ENCODE data around the gene BET1.

Gene BET1

GRCh38 chr7:93997868-93998267, 6.3 kb downstream of the BET1 start:
- ATAC-seq, result no peak
- TF ChIP-seq SNAI2 (CRISPR knock-in tag; IDR thresholded peaks at IDR 0.05), result no peak
- TF ChIP-seq PPARA (CRISPR knock-in tag; IDR thresholded peaks at IDR 0.05; ENCODE audit: borderline replicate concordance), result no peak
- TF ChIP-seq, protein P1, sequence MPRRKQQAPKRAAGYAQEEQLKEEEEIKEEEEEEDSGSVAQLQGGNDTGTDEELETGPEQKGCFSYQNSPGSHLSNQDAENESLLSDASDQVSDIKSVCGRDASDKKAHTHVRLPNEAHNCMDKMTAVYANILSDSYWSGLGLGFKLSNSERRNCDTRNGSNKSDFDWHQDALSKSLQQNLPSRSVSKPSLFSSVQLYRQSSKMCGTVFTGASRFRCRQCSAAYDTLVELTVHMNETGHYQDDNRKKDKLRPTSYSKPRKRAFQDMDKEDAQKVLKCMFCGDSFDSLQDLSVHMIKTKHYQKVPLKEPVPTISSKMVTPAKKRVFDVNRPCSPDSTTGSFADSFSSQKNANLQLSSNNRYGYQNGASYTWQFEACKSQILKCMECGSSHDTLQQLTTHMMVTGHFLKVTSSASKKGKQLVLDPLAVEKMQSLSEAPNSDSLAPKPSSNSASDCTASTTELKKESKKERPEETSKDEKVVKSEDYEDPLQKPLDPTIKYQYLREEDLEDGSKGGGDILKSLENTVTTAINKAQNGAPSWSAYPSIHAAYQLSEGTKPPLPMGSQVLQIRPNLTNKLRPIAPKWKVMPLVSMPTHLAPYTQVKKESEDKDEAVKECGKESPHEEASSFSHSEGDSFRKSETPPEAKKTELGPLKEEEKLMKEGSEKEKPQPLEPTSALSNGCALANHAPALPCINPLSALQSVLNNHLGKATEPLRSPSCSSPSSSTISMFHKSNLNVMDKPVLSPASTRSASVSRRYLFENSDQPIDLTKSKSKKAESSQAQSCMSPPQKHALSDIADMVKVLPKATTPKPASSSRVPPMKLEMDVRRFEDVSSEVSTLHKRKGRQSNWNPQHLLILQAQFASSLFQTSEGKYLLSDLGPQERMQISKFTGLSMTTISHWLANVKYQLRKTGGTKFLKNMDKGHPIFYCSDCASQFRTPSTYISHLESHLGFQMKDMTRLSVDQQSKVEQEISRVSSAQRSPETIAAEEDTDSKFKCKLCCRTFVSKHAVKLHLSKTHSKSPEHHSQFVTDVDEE (CRISPR knock-in tag; IDR thresholded peaks at IDR 0.05), result no peak
- no peak for TF ChIP-seq ARNTL (CRISPR knock-in tag; IDR thresholded peaks at IDR 0.05; ENCODE audit: borderline replicate concordance, low read depth)
- no peak for TF ChIP-seq TOX (CRISPR knock-in tag; IDR thresholded peaks at IDR 0.05; ENCODE audit: borderline replicate concordance)
- no peak for TF ChIP-seq OSR1 (CRISPR knock-in tag; IDR thresholded peaks at IDR 0.05)
- TF ChIP-seq CREB5 (CRISPR knock-in tag; IDR thresholded peaks at IDR 0.05; ENCODE audit: low read depth), result no peak
- TF ChIP-seq, protein P2, sequence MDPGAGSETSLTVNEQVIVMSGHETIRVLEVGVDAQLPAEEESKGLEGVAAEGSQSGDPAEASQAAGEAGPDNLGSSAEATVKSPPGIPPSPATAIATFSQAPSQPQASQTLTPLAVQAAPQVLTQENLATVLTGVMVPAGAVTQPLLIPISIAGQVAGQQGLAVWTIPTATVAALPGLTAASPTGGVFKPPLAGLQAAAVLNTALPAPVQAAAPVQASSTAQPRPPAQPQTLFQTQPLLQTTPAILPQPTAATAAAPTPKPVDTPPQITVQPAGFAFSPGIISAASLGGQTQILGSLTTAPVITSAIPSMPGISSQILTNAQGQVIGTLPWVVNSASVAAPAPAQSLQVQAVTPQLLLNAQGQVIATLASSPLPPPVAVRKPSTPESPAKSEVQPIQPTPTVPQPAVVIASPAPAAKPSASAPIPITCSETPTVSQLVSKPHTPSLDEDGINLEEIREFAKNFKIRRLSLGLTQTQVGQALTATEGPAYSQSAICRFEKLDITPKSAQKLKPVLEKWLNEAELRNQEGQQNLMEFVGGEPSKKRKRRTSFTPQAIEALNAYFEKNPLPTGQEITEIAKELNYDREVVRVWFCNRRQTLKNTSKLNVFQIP (CRISPR knock-in tag; IDR thresholded peaks at IDR 0.05; ENCODE audit: borderline replicate concordance, low read depth), result no peak
- no peak for TF ChIP-seq ZNF8 (CRISPR knock-in tag; IDR thresholded peaks at IDR 0.05)
- no peak for TF ChIP-seq ZFP3 (CRISPR knock-in tag; IDR thresholded peaks at IDR 0.05)
- no peak for TF ChIP-seq TCF4 (CRISPR knock-in tag; IDR thresholded peaks at IDR 0.05; ENCODE audit: borderline replicate concordance)

DNA sequence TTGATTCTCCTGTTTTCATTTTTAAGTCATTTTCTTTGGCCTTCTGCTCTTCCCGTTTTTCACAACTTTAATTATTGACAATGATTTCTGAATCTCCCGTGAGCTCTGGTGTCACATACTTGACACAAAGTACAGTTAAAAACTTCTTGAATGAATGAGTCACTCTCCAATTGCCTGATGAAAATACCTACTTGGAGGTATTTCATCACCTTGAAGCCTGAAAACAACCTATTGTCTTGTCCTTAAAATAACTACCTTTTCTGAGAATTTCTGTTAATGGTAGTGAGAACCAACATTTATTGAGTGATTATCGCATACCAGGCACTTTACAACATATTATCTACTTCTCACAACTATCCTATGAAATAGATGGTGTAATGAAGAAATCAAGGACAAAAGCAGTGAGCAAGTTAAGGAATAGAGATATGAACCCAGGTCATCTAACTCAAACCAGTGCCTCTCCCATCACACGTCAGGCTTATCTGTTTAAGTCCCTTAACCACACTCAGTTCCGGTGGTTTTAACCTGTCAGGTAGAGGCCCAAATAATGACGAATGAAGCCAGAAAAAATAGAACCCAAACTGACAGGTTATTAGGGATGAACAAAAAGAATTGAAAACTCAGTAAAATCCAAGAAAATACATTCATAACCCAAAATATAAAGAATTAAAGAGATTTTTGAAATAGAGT, 11.6 kb downstream of the BET1 start:
- TF ChIP-seq OSR1 (CRISPR knock-in tag; IDR thresholded peaks at IDR 0.05) (no peak), CREB5 (CRISPR knock-in tag; IDR thresholded peaks at IDR 0.05; ENCODE audit: low read depth) (no peak), ZFP3 (CRISPR knock-in tag; IDR thresholded peaks at IDR 0.05) (no peak), ZNF8 (CRISPR knock-in tag; IDR thresholded peaks at IDR 0.05) (no peak), SNAI2 (CRISPR knock-in tag; IDR thresholded peaks at IDR 0.05) (no peak), ZC3H10 (CRISPR knock-in tag; IDR thresholded peaks at IDR 0.05) (no peak), PATZ1 (CRISPR knock-in tag; IDR thresholded peaks at IDR 0.05; ENCODE audit: borderline replicate concordance) (no peak), RARB (CRISPR knock-in tag; IDR thresholded peaks at IDR 0.05) (no peak), ZNF565 (CRISPR knock-in tag; conservative IDR thresholded peaks at IDR 0.05; ENCODE audit: low read depth) (no peak), TCF4 (CRISPR knock-in tag; IDR thresholded peaks at IDR 0.05; ENCODE audit: borderline replicate concordance) (no peak), CSDC2 (CRISPR knock-in tag; IDR thresholded peaks at IDR 0.05) (no peak), ESRRG (CRISPR knock-in tag; IDR thresholded peaks at IDR 0.05) (no peak)
- TF ChIP-seq, protein P2 (CRISPR knock-in tag; IDR thresholded peaks at IDR 0.05; ENCODE audit: borderline replicate concordance, low read depth), result no peak
- TF ChIP-seq, protein P1 (CRISPR knock-in tag; IDR thresholded peaks at IDR 0.05), result no peak
- ATAC-seq, result no peak
